ENCODE results near the gene MS4A18.

Gene MS4A18

DNA sequence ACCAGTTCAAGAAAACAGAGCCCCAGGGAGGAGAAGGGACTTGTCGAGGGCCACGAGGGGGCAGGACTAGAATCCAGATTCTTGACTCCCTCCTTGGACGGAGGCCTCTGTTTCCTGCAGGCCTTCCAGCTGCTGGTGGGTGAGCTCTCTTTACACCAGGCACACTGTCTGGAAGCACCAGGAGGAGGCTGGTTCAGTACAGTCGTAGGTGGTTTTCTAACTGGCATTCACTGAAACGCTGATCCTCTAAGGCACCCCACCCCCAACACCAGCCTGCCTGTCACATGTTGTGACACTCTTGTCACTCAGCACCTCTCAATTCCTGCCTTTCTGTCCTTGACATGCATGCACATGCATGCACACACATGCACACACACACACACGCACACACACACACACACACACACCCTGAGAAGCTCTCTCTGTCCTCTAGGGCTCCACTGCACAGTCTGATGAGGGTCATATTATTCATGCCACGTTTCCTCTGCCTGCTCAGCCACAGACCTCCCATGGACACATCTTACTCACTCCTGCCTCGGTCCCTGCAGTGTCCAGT is 61.4 kb downstream of the MS4A18 start:
- Histone ChIP-seq H3K27me3 (ENCODE audit: insufficient read depth, low read depth) (no peaks in the 10 kb centered on the region), H3K9ac (no peak overlapping the region), H3K36me3 (ENCODE audit: insufficient read depth) (no peaks in the 10 kb centered on the region), H2AFZ (ENCODE audit: low read depth) (no peak overlapping the region), H3K4me2 (no peak overlapping the region), H4K20me1 (ENCODE audit: insufficient read depth) (no peaks in the 10 kb centered on the region), H3K79me2 (ENCODE audit: insufficient read depth, low read depth) (no peaks in the 10 kb centered on the region), H3K4me1 (ENCODE audit: low read depth, poor library complexity, severe bottlenecking) (no peaks in the 10 kb centered on the region), H3K4me3 (IDR thresholded peaks at IDR 0.05; ENCODE audit: insufficient read depth, low read depth, low read length) (no peak overlapping the region), H3K27ac (no peak overlapping the region)
- TF ChIP-seq, protein P1, sequence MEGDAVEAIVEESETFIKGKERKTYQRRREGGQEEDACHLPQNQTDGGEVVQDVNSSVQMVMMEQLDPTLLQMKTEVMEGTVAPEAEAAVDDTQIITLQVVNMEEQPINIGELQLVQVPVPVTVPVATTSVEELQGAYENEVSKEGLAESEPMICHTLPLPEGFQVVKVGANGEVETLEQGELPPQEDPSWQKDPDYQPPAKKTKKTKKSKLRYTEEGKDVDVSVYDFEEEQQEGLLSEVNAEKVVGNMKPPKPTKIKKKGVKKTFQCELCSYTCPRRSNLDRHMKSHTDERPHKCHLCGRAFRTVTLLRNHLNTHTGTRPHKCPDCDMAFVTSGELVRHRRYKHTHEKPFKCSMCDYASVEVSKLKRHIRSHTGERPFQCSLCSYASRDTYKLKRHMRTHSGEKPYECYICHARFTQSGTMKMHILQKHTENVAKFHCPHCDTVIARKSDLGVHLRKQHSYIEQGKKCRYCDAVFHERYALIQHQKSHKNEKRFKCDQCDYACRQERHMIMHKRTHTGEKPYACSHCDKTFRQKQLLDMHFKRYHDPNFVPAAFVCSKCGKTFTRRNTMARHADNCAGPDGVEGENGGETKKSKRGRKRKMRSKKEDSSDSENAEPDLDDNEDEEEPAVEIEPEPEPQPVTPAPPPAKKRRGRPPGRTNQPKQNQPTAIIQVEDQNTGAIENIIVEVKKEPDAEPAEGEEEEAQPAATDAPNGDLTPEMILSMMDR (conservative IDR thresholded peaks at IDR 0.05; ENCODE audit: low read depth, low read length), result no peak

DNA sequence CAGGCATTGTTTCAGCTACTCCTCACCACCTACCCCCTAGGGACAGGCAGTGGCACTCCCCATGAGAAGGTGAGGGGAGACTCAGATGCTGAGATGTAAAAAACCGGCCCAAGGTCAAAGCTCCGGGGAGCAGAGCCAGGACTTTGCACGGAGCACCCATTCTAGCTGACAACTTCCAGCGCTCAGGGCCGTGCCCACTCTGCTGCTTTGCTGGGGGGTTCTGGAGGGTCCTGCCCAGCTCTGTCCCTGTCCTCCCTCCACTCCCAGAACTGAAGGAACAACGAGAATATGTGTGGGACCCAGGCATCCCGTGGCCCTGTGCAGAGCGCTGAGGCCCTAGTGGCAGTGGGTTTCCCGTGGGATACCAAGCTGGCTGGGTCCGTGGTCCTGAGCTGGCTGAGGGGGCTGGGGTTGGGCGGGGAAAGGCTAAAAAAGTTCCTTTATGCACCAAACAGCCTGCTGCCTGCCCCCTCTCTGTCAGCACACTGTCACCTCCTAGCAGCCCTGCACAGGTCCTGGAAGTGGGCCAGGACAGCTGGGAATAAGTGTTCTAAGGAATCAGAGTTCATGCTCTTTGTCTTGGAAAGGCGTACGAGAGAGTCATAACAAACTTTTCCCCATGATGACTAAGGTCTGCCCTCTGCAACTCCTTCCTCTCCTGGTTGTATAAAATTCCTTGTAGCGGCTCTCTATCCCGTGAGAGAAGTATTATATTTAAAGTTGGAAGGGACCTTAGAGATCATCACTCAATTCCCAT is 62.5 kb downstream of the MS4A18 start:
- Histone ChIP-seq H3K4me1 (ENCODE audit: low read depth, poor library complexity, severe bottlenecking) (no peaks in the 10 kb centered on the region), H2AFZ (ENCODE audit: low read depth) (no peak overlapping the region), H3K9ac (no peak overlapping the region), H3K4me2 (no peak overlapping the region), H3K36me3 (ENCODE audit: insufficient read depth) (no peaks in the 10 kb centered on the region), H3K79me2 (ENCODE audit: insufficient read depth, low read depth) (no peaks in the 10 kb centered on the region), H4K20me1 (ENCODE audit: insufficient read depth) (no peaks in the 10 kb centered on the region), H3K4me3 (IDR thresholded peaks at IDR 0.05; ENCODE audit: insufficient read depth, low read depth, low read length) (no peak overlapping the region), H3K27ac (no peak overlapping the region), H3K27me3 (ENCODE audit: insufficient read depth, low read depth) (no peaks in the 10 kb centered on the region)
- TF ChIP-seq, protein P1 (conservative IDR thresholded peaks at IDR 0.05; ENCODE audit: low read depth, low read length), result no peak

DNA sequence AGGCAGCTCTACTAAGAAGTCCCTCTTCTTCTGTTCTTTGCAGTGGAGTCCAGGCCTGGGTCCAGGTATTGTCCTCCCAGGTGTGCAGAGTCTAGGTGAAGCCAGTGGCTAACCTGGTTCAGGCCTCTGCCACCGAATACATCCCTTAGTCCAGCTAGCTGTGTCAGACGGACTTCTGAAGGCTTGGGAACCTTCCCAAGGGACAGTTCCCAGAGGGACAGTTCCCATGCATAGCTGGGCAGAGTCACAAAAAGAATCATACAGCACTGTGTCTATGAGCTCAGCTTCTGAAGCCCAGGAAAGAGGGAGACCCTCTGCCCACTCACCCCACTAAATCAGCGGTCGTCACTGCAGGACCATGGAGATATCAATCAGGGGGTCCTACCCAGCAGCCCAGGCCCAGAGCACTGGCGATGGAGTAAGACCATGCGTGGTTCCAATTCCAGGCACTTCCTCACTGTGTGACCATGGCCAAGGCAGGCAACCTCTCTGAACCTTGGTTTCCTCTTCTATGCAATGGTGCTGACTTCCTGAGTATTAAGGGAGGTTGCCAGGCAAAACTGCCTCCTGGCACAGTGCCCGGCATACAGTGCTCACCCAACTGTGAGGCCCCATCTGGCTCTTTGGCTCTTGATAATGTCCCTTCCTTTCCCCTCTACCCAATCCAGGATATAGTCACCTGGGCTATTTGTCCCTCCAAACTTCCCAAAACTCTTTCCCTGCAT is 64.0 kb downstream of the MS4A18 start:
- no peaks in the 10 kb centered on the region for H3K4me1 ChIP-seq (ENCODE audit: low read depth, poor library complexity, severe bottlenecking)
- H3K4me2 ChIP-seq, result no peak overlapping the region
- H3K79me2 ChIP-seq (ENCODE audit: insufficient read depth, low read depth), result no peaks in the 10 kb centered on the region
- TF ChIP-seq, protein P1 (conservative IDR thresholded peaks at IDR 0.05; ENCODE audit: low read depth, low read length), result no peak
- H3K4me3 ChIP-seq (IDR thresholded peaks at IDR 0.05; ENCODE audit: insufficient read depth, low read depth, low read length), result no peak overlapping the region
- no peaks in the 10 kb centered on the region for H4K20me1 ChIP-seq (ENCODE audit: insufficient read depth)
- H3K36me3 ChIP-seq (ENCODE audit: insufficient read depth), result no peaks in the 10 kb centered on the region
- H2AFZ ChIP-seq (ENCODE audit: low read depth), result no peak overlapping the region
- H3K27me3 ChIP-seq (ENCODE audit: insufficient read depth, low read depth), result no peaks in the 10 kb centered on the region
- no peak overlapping the region for H3K27ac ChIP-seq
- H3K9ac ChIP-seq, result no peak overlapping the region

DNA sequence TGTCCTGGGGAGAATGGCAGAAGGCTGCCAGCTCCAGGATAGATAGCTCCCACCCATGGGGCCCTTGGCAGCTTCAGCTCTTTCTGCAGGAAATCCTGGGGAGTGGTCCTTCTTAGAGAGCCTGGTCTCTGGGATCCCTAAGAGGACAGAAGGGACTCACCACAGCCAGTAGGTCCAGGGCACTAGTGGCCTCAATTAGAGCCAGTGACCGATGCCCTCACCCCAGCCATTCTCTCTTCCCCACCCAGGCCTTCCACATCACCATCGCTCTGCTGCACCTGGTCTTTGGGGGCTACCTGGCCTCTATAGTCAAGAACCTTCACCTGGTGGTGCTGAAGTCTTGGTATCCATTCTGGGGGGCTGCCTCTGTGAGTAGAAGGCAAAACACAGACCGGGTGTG is 66.2 kb downstream of the MS4A18 start:
- no peaks in the 10 kb centered on the region for H3K79me2 ChIP-seq (ENCODE audit: insufficient read depth, low read depth)
- H3K4me3 ChIP-seq (IDR thresholded peaks at IDR 0.05; ENCODE audit: insufficient read depth, low read depth, low read length), result no peak overlapping the region
- no peaks in the 10 kb centered on the region for H3K4me1 ChIP-seq (ENCODE audit: low read depth, poor library complexity, severe bottlenecking)
- no peak overlapping the region for H2AFZ ChIP-seq (ENCODE audit: low read depth)
- no peak overlapping the region for H3K27ac ChIP-seq
- H3K36me3 ChIP-seq (ENCODE audit: insufficient read depth), result no peaks in the 10 kb centered on the region
- H3K9ac ChIP-seq, result no peak overlapping the region
- TF ChIP-seq, protein P1 (conservative IDR thresholded peaks at IDR 0.05; ENCODE audit: low read depth, low read length), result no peak
- H3K4me2 ChIP-seq, result no peak overlapping the region
- no peaks in the 10 kb centered on the region for H4K20me1 ChIP-seq (ENCODE audit: insufficient read depth)
- no peaks in the 10 kb centered on the region for H3K27me3 ChIP-seq (ENCODE audit: insufficient read depth, low read depth)
